H9 (cell line): ENCODE results near the gene ABHD16A. TPM values are rescaled to one million over a fixed set of nuclear protein-coding genes. Genes with fewer than 3 reads are reported as not detected.

Source experiments
- DNase-seq: peaks from one replicate; pipeline ENCODE4 v3.0.0-alpha.2; 2017
- H2AFZ ChIP-seq: one replicate; pipeline ENCODE4 v1.6.1; 2013; ENCODE audit warnings: mild to moderate bottlenecking, low read length, control low read depth, moderate library complexity
- H2AK5ac ChIP-seq: 2 replicates; pipeline ENCODE4 v1.6.1; 2013; ENCODE audit warnings: low read length, control low read depth, mixed read lengths; ENCODE audit not compliant: insufficient read length
- H2BK120ac ChIP-seq: one replicate; pipeline ENCODE4 v1.6.1; 2013; ENCODE audit warnings: low read depth, mild to moderate bottlenecking, low read length, control low read depth, inconsistent platforms; ENCODE audit not compliant: poor library complexity, severe bottlenecking
- H2BK12ac ChIP-seq: 2 replicates; pipeline ENCODE4 v1.6.1; 2013; ENCODE audit warnings: low read length, control low read depth, mixed read lengths, low read depth; ENCODE audit not compliant: insufficient read length
- H2BK15ac ChIP-seq: 2 replicates; pipeline ENCODE4 v1.6.1; 2013; ENCODE audit warnings: low read depth, low read length, control low read depth
- H2BK20ac ChIP-seq: one replicate; pipeline ENCODE4 v1.6.1; 2013; ENCODE audit warnings: low read depth, mild to moderate bottlenecking, low read length, control low read depth, inconsistent platforms; ENCODE audit not compliant: poor library complexity, severe bottlenecking
- H2BK5ac ChIP-seq: 2 replicates; pipeline ENCODE4 v1.6.1; 2013; ENCODE audit warnings: low read length, control low read depth, mixed read lengths; ENCODE audit not compliant: insufficient read length
- H3K14ac ChIP-seq: 2 replicates; pipeline ENCODE4 v1.6.1; 2013; ENCODE audit warnings: low read length, control low read depth; ENCODE audit not compliant: insufficient read depth
- H3K18ac ChIP-seq: 2 replicates; pipeline ENCODE4 v1.6.1; 2013; ENCODE audit warnings: low read depth, mild to moderate bottlenecking, mixed read lengths, low read length, control low read depth; ENCODE audit not compliant: insufficient read length
- H3K23ac ChIP-seq: 2 replicates; pipeline ENCODE4 v1.6.1; 2013; ENCODE audit warnings: low read length, control low read depth, mixed read lengths, low read depth; ENCODE audit not compliant: insufficient read length
- H3K23me2 ChIP-seq: 2 replicates; pipeline ENCODE4 v1.6.1; 2013; ENCODE audit warnings: low read depth, mild to moderate bottlenecking, mixed read lengths, low read length, control low read depth; ENCODE audit not compliant: insufficient read length, poor library complexity, severe bottlenecking
- H3K27ac ChIP-seq: 2 replicates; pipeline ENCODE4 v1.5.1; 2013; ENCODE audit warnings: low read length, control low read depth, mixed read lengths, low read depth; ENCODE audit not compliant: insufficient read length
- H3K27me3 ChIP-seq: 2 replicates; pipeline ENCODE4 v1.6.1; 2013; ENCODE audit warnings: low read length, control low read depth, inconsistent platforms; ENCODE audit not compliant: insufficient read depth
- H3K4ac ChIP-seq: 2 replicates; pipeline ENCODE4 v1.6.1; 2013; ENCODE audit warnings: low read depth, mild to moderate bottlenecking, control low read depth, inconsistent platforms, low read length, moderate library complexity
- H3K4me1 ChIP-seq: 2 replicates; pipeline ENCODE4 v1.6.1; 2013; ENCODE audit warnings: low read length, control low read depth, inconsistent platforms; ENCODE audit not compliant: insufficient read depth
- H3K4me2 ChIP-seq: 2 replicates; pipeline ENCODE4 v1.6.1; 2013; ENCODE audit warnings: low read length, control low read depth, mixed read lengths; ENCODE audit not compliant: insufficient read length, insufficient read depth
- H3K56ac ChIP-seq: 2 replicates; pipeline ENCODE4 v1.6.1; 2013; ENCODE audit warnings: low read depth, mild to moderate bottlenecking, mixed read lengths, low read length, control low read depth; ENCODE audit not compliant: insufficient read length
- H3K79me1 ChIP-seq: 2 replicates; pipeline ENCODE4 v1.6.1; 2013; ENCODE audit warnings: low read depth, mild to moderate bottlenecking, moderate library complexity, low read length, control low read depth, inconsistent platforms; ENCODE audit not compliant: insufficient read depth, poor library complexity, severe bottlenecking
- H3K79me2 ChIP-seq: 2 replicates; pipeline ENCODE4 v1.6.1; 2013; ENCODE audit warnings: low read length, control low read depth, inconsistent platforms; ENCODE audit not compliant: insufficient read depth
- H3K9ac ChIP-seq: 2 replicates; pipeline ENCODE4 v1.6.1; 2013; ENCODE audit warnings: low read length, control low read depth, mixed read lengths; ENCODE audit not compliant: insufficient read length; ENCODE audit errors: extremely low read depth
- H3K9me3 ChIP-seq: one replicate; pipeline ENCODE4 v1.6.1; 2013; ENCODE audit warnings: low read depth, low read length, inconsistent platforms; ENCODE audit not compliant: control insufficient read depth
- H3T11ph ChIP-seq: one replicate; pipeline ENCODE4 v1.6.1; 2013; ENCODE audit warnings: mild to moderate bottlenecking, low read length, control low read depth, inconsistent platforms
- H4K20me1 ChIP-seq: one replicate; pipeline ENCODE4 v1.6.1; 2013; ENCODE audit not compliant: control insufficient read depth, insufficient read length, insufficient read depth
- H4K5ac ChIP-seq: 2 replicates; pipeline ENCODE4 v1.6.1; 2013; ENCODE audit warnings: low read depth, mild to moderate bottlenecking, mixed read lengths, low read length, control low read depth; ENCODE audit not compliant: insufficient read length
- H4K8ac ChIP-seq: replicated peaks from 2 replicates; pipeline ENCODE4 v1.6.1; 2013; ENCODE audit warnings: low read length, control low read depth, mixed read lengths, low read depth; ENCODE audit not compliant: insufficient read length
- H4K91ac ChIP-seq: 2 replicates; pipeline ENCODE4 v1.6.1; 2013; ENCODE audit warnings: low read depth, mild to moderate bottlenecking, moderate library complexity, mixed read lengths, low read length, control low read depth; ENCODE audit not compliant: insufficient read length
- H3K27ac Mint-ChIP-seq, 3 experiments: 2 replicates in 2 of 3; 3 replicates in 1 of 3; pipeline ENCODE4 v1.8.0; 2020 to 2021; ENCODE audit warnings: mixed read lengths in 3 of 3, mild to moderate bottlenecking in 1 of 3, moderate library complexity in 1 of 3
- H3K27me3 Mint-ChIP-seq: 2 replicates; pipeline ENCODE4 v1.8.0; 2021; ENCODE audit warnings: low read depth, mild to moderate bottlenecking, moderate library complexity, mixed read lengths
- H3K36me3 Mint-ChIP-seq, 3 experiments: 2 replicates in 2 of 3; 3 replicates in 1 of 3; pipeline ENCODE4 v1.8.0; 2020 to 2021; ENCODE audit warnings: low read depth in 3 of 3, mixed read lengths in 3 of 3; ENCODE audit not compliant: insufficient read depth in 1 of 3
- H3K4me1 Mint-ChIP-seq, 2 experiments: 2 replicates each; pipeline ENCODE4 v1.8.0; 2020; ENCODE audit warnings: mixed read lengths in 2 of 2
- H3K4me3 Mint-ChIP-seq, 2 experiments: 2 replicates in 1 of 2; 3 replicates in 1 of 2; pipeline ENCODE4 v1.8.0; 2020 to 2021; ENCODE audit warnings: mild to moderate bottlenecking in 2 of 2, mixed read lengths in 2 of 2, moderate library complexity in 1 of 2
- H3K9me3 Mint-ChIP-seq, 2 experiments: 2 replicates in 1 of 2; 3 replicates in 1 of 2; pipeline ENCODE4 v1.8.0; 2020; ENCODE audit warnings: mild to moderate bottlenecking in 2 of 2, mixed read lengths in 2 of 2, moderate library complexity in 1 of 2
- WGBS: extraction: QIAGEN DNeasy Blood & Tissue Kit; methylation state at CpG from one replicate; pipeline ENCODE4 v1.1.7; 2013; ENCODE audit warnings: missing lambda C conversion rate, low lambda C conversion rate, mixed read lengths; ENCODE audit not compliant: insufficient read length; ENCODE audit errors: extremely low coverage; 5-methylcytosine and 5-hydroxymethylcytosine counted together
- total RNA-seq: library from RNA; stranded (reverse); gene quantifications from 2 replicates; pipeline ENCODE4 v1.2.1, GENCODE V29; 2021
- TF ChIP-seq, protein P1 (sequence below): fragments of 200-600 bp; sonication (generic); conservative IDR thresholded peaks from 3 replicates; pipeline ENCODE4 v1.8.0; 2021; ENCODE audit warnings: antibody characterized with exemption, mild to moderate bottlenecking

Gene ABHD16A
- total RNA-seq, 1 experiment from 2014 or later = 34.4 TPM

DNA sequence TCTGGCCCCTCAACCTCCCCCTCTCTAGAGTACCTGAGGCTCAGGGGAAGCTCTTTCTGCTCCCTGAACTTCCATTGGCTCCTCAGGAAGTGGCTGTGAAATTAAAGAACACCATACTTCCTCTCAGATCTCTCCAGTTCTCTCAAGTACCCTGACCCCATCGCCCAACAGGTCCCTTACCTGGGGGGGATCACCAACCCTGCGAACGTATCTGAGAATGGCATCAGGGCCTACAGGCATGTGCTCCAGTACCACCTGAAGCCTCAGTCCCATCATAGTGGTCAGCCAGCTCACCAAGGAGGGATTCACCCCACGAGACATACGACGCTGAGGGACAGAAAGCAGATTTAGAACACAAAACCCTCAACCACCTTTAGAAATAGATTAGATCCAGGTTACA is 62.5 kb downstream of the ABHD16A start:
- no peaks in the 10 kb centered on the region for H3K79me2 ChIP-seq
- H3K9ac ChIP-seq = no peak overlapping the region
- no peaks in the 10 kb centered on the region for H3K79me1 ChIP-seq
- H3K56ac ChIP-seq = no peak overlapping the region
- H3K27ac ChIP-seq = no peak overlapping the region
- no peak for DNase-seq
- no peak overlapping the region for H2BK15ac ChIP-seq
- no peak overlapping the region for H2AFZ ChIP-seq
- no peak overlapping the region for H2BK120ac ChIP-seq
- TF ChIP-seq, protein P1, sequence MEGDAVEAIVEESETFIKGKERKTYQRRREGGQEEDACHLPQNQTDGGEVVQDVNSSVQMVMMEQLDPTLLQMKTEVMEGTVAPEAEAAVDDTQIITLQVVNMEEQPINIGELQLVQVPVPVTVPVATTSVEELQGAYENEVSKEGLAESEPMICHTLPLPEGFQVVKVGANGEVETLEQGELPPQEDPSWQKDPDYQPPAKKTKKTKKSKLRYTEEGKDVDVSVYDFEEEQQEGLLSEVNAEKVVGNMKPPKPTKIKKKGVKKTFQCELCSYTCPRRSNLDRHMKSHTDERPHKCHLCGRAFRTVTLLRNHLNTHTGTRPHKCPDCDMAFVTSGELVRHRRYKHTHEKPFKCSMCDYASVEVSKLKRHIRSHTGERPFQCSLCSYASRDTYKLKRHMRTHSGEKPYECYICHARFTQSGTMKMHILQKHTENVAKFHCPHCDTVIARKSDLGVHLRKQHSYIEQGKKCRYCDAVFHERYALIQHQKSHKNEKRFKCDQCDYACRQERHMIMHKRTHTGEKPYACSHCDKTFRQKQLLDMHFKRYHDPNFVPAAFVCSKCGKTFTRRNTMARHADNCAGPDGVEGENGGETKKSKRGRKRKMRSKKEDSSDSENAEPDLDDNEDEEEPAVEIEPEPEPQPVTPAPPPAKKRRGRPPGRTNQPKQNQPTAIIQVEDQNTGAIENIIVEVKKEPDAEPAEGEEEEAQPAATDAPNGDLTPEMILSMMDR = no peak
- no peak overlapping the region for H3K14ac ChIP-seq
- no peak overlapping the region for H2BK20ac ChIP-seq
- no peaks in the 10 kb centered on the region for H3K27me3 ChIP-seq
- WGBS = no CpG with 5 or more reads among the region's 6 CpGs
- H2BK5ac ChIP-seq = no peak overlapping the region
- no peak overlapping the region for H4K5ac ChIP-seq
- no peak overlapping the region for H3K18ac ChIP-seq
- no peak overlapping the region for H3K23ac ChIP-seq
- no peaks in the 10 kb centered on the region for H3K9me3 Mint-ChIP-seq
- no peak overlapping the region for H3T11ph ChIP-seq
- H3K27ac Mint-ChIP-seq = no peak overlapping the region; a peak in 1 of 7 replicates
- H3K4me1 ChIP-seq = no peaks in the 10 kb centered on the region
- no peaks in the 10 kb centered on the region for H3K4me1 Mint-ChIP-seq
- H3K4me2 ChIP-seq = no peak overlapping the region
- no peak overlapping the region for H4K8ac ChIP-seq
- peaks cover 2% of the 10 kb centered on the region for H4K20me1 ChIP-seq
- no peaks in the 10 kb centered on the region for H3K27me3 Mint-ChIP-seq
- H2AK5ac ChIP-seq = no peak overlapping the region
- no peaks in the 10 kb centered on the region for H3K9me3 ChIP-seq
- H3K4ac ChIP-seq = no peak overlapping the region
- H3K4me3 Mint-ChIP-seq = no peak overlapping the region
- no peak overlapping the region for H4K91ac ChIP-seq
- peaks cover 48 to 89% (median 82%) of the 10 kb centered on the region in 3 experiments for H3K36me3 Mint-ChIP-seq
- H2BK12ac ChIP-seq = no peak overlapping the region
- no peaks in the 10 kb centered on the region for H3K23me2 ChIP-seq
